Neuron (in vitro differentiated cells): Measurements from ENCODE around the gene CHGA.

Source experiments
- H2AFZ ChIP-seq: one replicate; pipeline ENCODE4 v1.6.1; 2013; ENCODE audit warnings: low read depth, mild to moderate bottlenecking, inconsistent platforms, low read length, moderate library complexity
- H3K27me3 ChIP-seq: one replicate; pipeline ENCODE4 v1.6.1; 2013; ENCODE audit warnings: low read length; ENCODE audit not compliant: insufficient read depth
- H3K36me3 ChIP-seq: one replicate; pipeline ENCODE4 v1.6.1; 2013; ENCODE audit warnings: low read length; ENCODE audit not compliant: insufficient read depth
- H3K4me1 ChIP-seq: one replicate; pipeline ENCODE4 v1.6.1; 2013; ENCODE audit warnings: low read length; ENCODE audit not compliant: insufficient read depth
- H3K4me3 ChIP-seq: 2 replicates; pipeline ENCODE4 v1.5.1; 2013; ENCODE audit warnings: mild to moderate bottlenecking, low read length, moderate library complexity
- H3K9me3 ChIP-seq: one replicate; pipeline ENCODE4 v1.6.1; 2013; ENCODE audit warnings: low read length

CHGA gene

GRCh38 chr14:92967346-92967926 is 44.5 kb downstream of the CHGA start:
- no peaks in the 10 kb centered on the region for H3K27me3 ChIP-seq
- no peaks in the 10 kb centered on the region for H3K36me3 ChIP-seq
- H3K4me3 ChIP-seq: no peak overlapping the region
- no peak overlapping the region for H2AFZ ChIP-seq
- H3K4me1 ChIP-seq: peaks cover 14% of the 10 kb centered on the region
- no peaks in the 10 kb centered on the region for H3K9me3 ChIP-seq

- H3K9me3 ChIP-seq: no peaks in the 10 kb centered on the region
- H3K4me3 ChIP-seq: no peak overlapping the region
- no peaks in the 10 kb centered on the region for H3K27me3 ChIP-seq
- H2AFZ ChIP-seq: no peak overlapping the region
- H3K4me1 ChIP-seq: peaks cover 5% of the 10 kb centered on the region
- H3K36me3 ChIP-seq: no peaks in the 10 kb centered on the region
These were observed 45.5 kb downstream of the CHGA start for GRCh38 chr14:92968291-92969020.

- no peaks in the 10 kb centered on the region for H3K4me1 ChIP-seq
- no peak overlapping the region for H3K4me3 ChIP-seq
- no peaks in the 10 kb centered on the region for H3K36me3 ChIP-seq
- H2AFZ ChIP-seq: no peak overlapping the region
- no peaks in the 10 kb centered on the region for H3K9me3 ChIP-seq
- no peaks in the 10 kb centered on the region for H3K27me3 ChIP-seq
These were observed 46.5 kb downstream of the CHGA start for GRCh38 chr14:92969430-92969829.

- H3K36me3 ChIP-seq: no peaks in the 10 kb centered on the region
- no peak overlapping the region for H2AFZ ChIP-seq
- no peaks in the 10 kb centered on the region for H3K9me3 ChIP-seq
- H3K4me3 ChIP-seq: no peak overlapping the region
- H3K27me3 ChIP-seq: no peaks in the 10 kb centered on the region
- H3K4me1 ChIP-seq: no peaks in the 10 kb centered on the region
These were observed 46.9 kb downstream of the CHGA start for GRCh38 chr14:92969871-92970270.

- Histone ChIP-seq H3K4me3 (no peak overlapping the region), H3K27me3 (no peaks in the 10 kb centered on the region), H3K9me3 (no peaks in the 10 kb centered on the region), H2AFZ (no peak overlapping the region), H3K4me1 (no peaks in the 10 kb centered on the region), H3K36me3 (no peaks in the 10 kb centered on the region)
These were observed 47.3 kb downstream of the CHGA start for GRCh38 chr14:92970271-92970670.

- Histone ChIP-seq H2AFZ (no peak overlapping the region), H3K36me3 (no peaks in the 10 kb centered on the region), H3K4me1 (no peaks in the 10 kb centered on the region), H3K4me3 (no peak overlapping the region), H3K9me3 (no peaks in the 10 kb centered on the region), H3K27me3 (no peaks in the 10 kb centered on the region)
These were observed 48.7 kb downstream of the CHGA start for GRCh38 chr14:92971601-92972180.

- peaks cover 5% of the 10 kb centered on the region for H3K9me3 ChIP-seq
- H3K4me1 ChIP-seq: no peaks in the 10 kb centered on the region
- no peaks in the 10 kb centered on the region for H3K36me3 ChIP-seq
- H3K4me3 ChIP-seq: no peak overlapping the region
- H2AFZ ChIP-seq: no peak overlapping the region
- no peaks in the 10 kb centered on the region for H3K27me3 ChIP-seq
These were observed 50.4 kb downstream of the CHGA start for GRCh38 chr14:92973261-92973797.

- Histone ChIP-seq H3K4me3 (no peak overlapping the region), H3K36me3 (no peaks in the 10 kb centered on the region), H3K27me3 (no peaks in the 10 kb centered on the region), H3K9me3 (peaks cover 10% of the 10 kb centered on the region), H2AFZ (no peak overlapping the region), H3K4me1 (no peaks in the 10 kb centered on the region)
These were observed 50.9 kb downstream of the CHGA start for GRCh38 chr14:92973798-92974372.

GRCh38 chr14:92974541-92975345 is 51.8 kb downstream of the CHGA start:
- H3K27me3 ChIP-seq: no peaks in the 10 kb centered on the region
- no peaks in the 10 kb centered on the region for H3K4me1 ChIP-seq
- no peak overlapping the region for H2AFZ ChIP-seq
- H3K36me3 ChIP-seq: no peaks in the 10 kb centered on the region
- no peak overlapping the region for H3K4me3 ChIP-seq
- peaks cover 13% of the 10 kb centered on the region for H3K9me3 ChIP-seq

GRCh38 chr14:92976268-92976667 is 53.3 kb downstream of the CHGA start:
- Histone ChIP-seq H3K9me3 (peaks cover 13% of the 10 kb centered on the region), H3K4me1 (no peaks in the 10 kb centered on the region), H3K36me3 (no peaks in the 10 kb centered on the region), H3K4me3 (no peak overlapping the region), H2AFZ (no peak overlapping the region), H3K27me3 (no peaks in the 10 kb centered on the region)

GRCh38 chr14:92978229-92979021 is 55.5 kb downstream of the CHGA start:
- H3K4me1 ChIP-seq: no peaks in the 10 kb centered on the region
- peaks cover 15% of the 10 kb centered on the region for H3K9me3 ChIP-seq
- H2AFZ ChIP-seq: no peak overlapping the region
- no peaks in the 10 kb centered on the region for H3K27me3 ChIP-seq
- no peaks in the 10 kb centered on the region for H3K36me3 ChIP-seq
- H3K4me3 ChIP-seq: no peak overlapping the region

GRCh38 chr14:92980866-92981265 is 57.9 kb downstream of the CHGA start:
- no peaks in the 10 kb centered on the region for H3K27me3 ChIP-seq
- H3K4me1 ChIP-seq: no peaks in the 10 kb centered on the region
- H2AFZ ChIP-seq: no peak overlapping the region
- no peaks in the 10 kb centered on the region for H3K36me3 ChIP-seq
- no peak overlapping the region for H3K4me3 ChIP-seq
- H3K9me3 ChIP-seq: peaks cover 15% of the 10 kb centered on the region
